Activated CD4-positive, alpha-beta T cell treated with anti-CD3 and anti-CD28 coated beads, Interleukin-2, amount 50 U/mL, for 1 hour (primary cell): Measurements from ENCODE around the gene LDLRAP1.

Source experiments
- DNase-seq: peaks from one replicate; pipeline ENCODE4 v3.0.0-alpha.2; 2020

The LDLRAP1 gene

GRCh38 chr1:25524568-25525360 lies 18.6 kb upstream of the LDLRAP1 start:
- no peak for DNase-seq

- DNase-seq = no peak
These were observed 18.1 kb upstream of the LDLRAP1 start for GRCh38 chr1:25525361-25525688.

GRCh38 chr1:25526753-25527152 lies 16.7 kb upstream of the LDLRAP1 start:
- DNase-seq = no peak

GRCh38 chr1:25527226-25527846 lies 16.1 kb upstream of the LDLRAP1 start:
- no peak for DNase-seq

GRCh38 chr1:25527946-25528595 lies 15.3 kb upstream of the LDLRAP1 start:
- no peak for DNase-seq

- DNase-seq = no peak
These were observed 14.4 kb upstream of the LDLRAP1 start for GRCh38 chr1:25528881-25529517.

GRCh38 chr1:25529518-25530185 lies 13.8 kb upstream of the LDLRAP1 start:
- no peak for DNase-seq

GRCh38 chr1:25530186-25531081 lies 13.0 kb upstream of the LDLRAP1 start:
- no peak for DNase-seq

GRCh38 chr1:25531082-25531461 lies 12.3 kb upstream of the LDLRAP1 start:
- no peak for DNase-seq

GRCh38 chr1:25532970-25533369 lies 10.4 kb upstream of the LDLRAP1 start:
- no peak for DNase-seq

- DNase-seq = no peak
These were observed 9.5 kb upstream of the LDLRAP1 start for GRCh38 chr1:25533775-25534409.

GRCh38 chr1:25534410-25534788 lies 9.0 kb upstream of the LDLRAP1 start:
- DNase-seq = no peak

GRCh38 chr1:25536124-25536523 lies 7.3 kb upstream of the LDLRAP1 start:
- DNase-seq = no peak

- DNase-seq = no peak
These were observed 6.1 kb upstream of the LDLRAP1 start for GRCh38 chr1:25537153-25537831.

GRCh38 chr1:25538191-25538767 lies 5.1 kb upstream of the LDLRAP1 start:
- no peak for DNase-seq

GRCh38 chr1:25540750-25541342 lies 2.6 kb upstream of the LDLRAP1 start:
- DNase-seq = no peak

GRCh38 chr1:25541425-25541824 lies 2.0 kb upstream of the LDLRAP1 start:
- no peak for DNase-seq

GRCh38 chr1:25541889-25542658 lies 1.3 kb upstream of the LDLRAP1 start:
- no peak for DNase-seq

GRCh38 chr1:25543005-25543424 lies 391 bp upstream of the LDLRAP1 start:
- DNase-seq = no peak
